Dermis blood vessel endothelial cell (primary cell): Measurements from ENCODE around the gene LTBP2. TPM values are rescaled to one million over a fixed set of nuclear protein-coding genes. Genes with fewer than 3 reads are reported as not detected.

Source experiments
- DNase-seq: peaks from one replicate; pipeline ENCODE4 v3.0.0; 2010
- total RNA-seq: library from RNA; depleted of rRNA; stranded (reverse); fragments of >200 nt; gene quantifications from 2 replicates; pipeline ENCODE4 v1.2.3, GENCODE V29; 2014

Gene LTBP2
- total RNA-seq, 1 donor from 2014 or later: 90.5 TPM

GRCh38 chr14:74612350-74613021 is 449 bp upstream of the LTBP2 start:
- peak; percentile 91 for DNase-seq

GRCh38 chr14:74610866-74611649 is 979 bp downstream of the LTBP2 start:
- DNase-seq: peak; percentile 64

- no peak for DNase-seq
Observed at GRCh38 chr14:74610199-74610865, 1.7 kb downstream of the LTBP2 start.

- DNase-seq: peak; percentile 45
Observed at GRCh38 chr14:74609721-74610120, 2.3 kb downstream of the LTBP2 start.

- DNase-seq: peak; percentile 95
Observed at GRCh38 chr14:74608959-74609611, 3.0 kb downstream of the LTBP2 start.

- DNase-seq: no peak
Observed at GRCh38 chr14:74606727-74607126, 5.3 kb downstream of the LTBP2 start.

GRCh38 chr14:74605531-74606223 is 6.4 kb downstream of the LTBP2 start:
- no peak for DNase-seq

- DNase-seq: no peak
Observed at GRCh38 chr14:74604911-74605310, 7.1 kb downstream of the LTBP2 start.

GRCh38 chr14:74604157-74604556 is 7.9 kb downstream of the LTBP2 start:
- DNase-seq: no peak

GRCh38 chr14:74601982-74602381 is 10.1 kb downstream of the LTBP2 start:
- DNase-seq: no peak

- DNase-seq: no peak
Observed at GRCh38 chr14:74599946-74600345, 12.1 kb downstream of the LTBP2 start.

- DNase-seq: no peak
Observed at GRCh38 chr14:74599321-74599761, 12.7 kb downstream of the LTBP2 start.

GRCh38 chr14:74596741-74597450 is 15.1 kb downstream of the LTBP2 start:
- DNase-seq: no peak

GRCh38 chr14:74595006-74595735 is 16.9 kb downstream of the LTBP2 start:
- DNase-seq: peak; percentile 75

GRCh38 chr14:74594606-74595005 is 17.4 kb downstream of the LTBP2 start:
- no peak for DNase-seq

GRCh38 chr14:74594029-74594428 is 18.0 kb downstream of the LTBP2 start:
- DNase-seq: no peak

GRCh38 chr14:74593241-74593953 is 18.6 kb downstream of the LTBP2 start:
- peak; percentile 65 for DNase-seq

- DNase-seq: no peak
Observed at GRCh38 chr14:74592476-74593201, 19.4 kb downstream of the LTBP2 start.

- no peak for DNase-seq
Observed at GRCh38 chr14:74591899-74592298, 20.1 kb downstream of the LTBP2 start.

- DNase-seq: no peak
Observed at GRCh38 chr14:74591394-74591793, 20.6 kb downstream of the LTBP2 start.
